Adipocyte (in vitro differentiated cells): Measurements from ENCODE around the gene GALNT16.

Experiments
- DNase-seq: peaks from one replicate; pipeline ENCODE4 v3.0.0-alpha.2; 2015; ENCODE audit warnings: low read depth
- H3K27me3 ChIP-seq: replicated peaks from 2 replicates; pipeline ENCODE4 v1.7.0; 2013; ENCODE audit warnings: mild to moderate bottlenecking, low read length, moderate library complexity; ENCODE audit not compliant: control insufficient read depth, insufficient read depth
- H3K36me3 ChIP-seq: 2 replicates; pipeline ENCODE4 v1.7.0; 2013; ENCODE audit warnings: low read length, mild to moderate bottlenecking, moderate library complexity; ENCODE audit not compliant: control insufficient read depth, insufficient read depth, severe bottlenecking
- H3K4me1 ChIP-seq: 2 replicates; pipeline ENCODE4 v1.7.0; 2013; ENCODE audit warnings: mild to moderate bottlenecking, low read length, moderate library complexity; ENCODE audit not compliant: control insufficient read depth, insufficient read depth
- H3K4me3 ChIP-seq: 2 replicates; pipeline ENCODE4 v1.7.0; 2013; ENCODE audit warnings: mild to moderate bottlenecking, low read length, moderate library complexity
- H3K9ac ChIP-seq: 2 replicates; pipeline ENCODE4 v1.7.0; 2013; ENCODE audit warnings: mild to moderate bottlenecking, low read length, moderate library complexity
- H3K9me3 ChIP-seq: 2 replicates; pipeline ENCODE4 v1.7.0; 2013; ENCODE audit warnings: mild to moderate bottlenecking, low read length, moderate library complexity; ENCODE audit not compliant: control insufficient read depth

Gene GALNT16

GRCh38 chr14:69331206-69331605 is 71.2 kb downstream of the GALNT16 start:
- no peaks in the 10 kb centered on the region for H3K4me1 ChIP-seq
- H3K27me3 ChIP-seq: peaks cover 4% of the 10 kb centered on the region
- H3K4me3 ChIP-seq: no peak overlapping the region
- H3K36me3 ChIP-seq: no peaks in the 10 kb centered on the region
- H3K9me3 ChIP-seq: no peaks in the 10 kb centered on the region
- DNase-seq: no peak
- no peak overlapping the region for H3K9ac ChIP-seq

DNA sequence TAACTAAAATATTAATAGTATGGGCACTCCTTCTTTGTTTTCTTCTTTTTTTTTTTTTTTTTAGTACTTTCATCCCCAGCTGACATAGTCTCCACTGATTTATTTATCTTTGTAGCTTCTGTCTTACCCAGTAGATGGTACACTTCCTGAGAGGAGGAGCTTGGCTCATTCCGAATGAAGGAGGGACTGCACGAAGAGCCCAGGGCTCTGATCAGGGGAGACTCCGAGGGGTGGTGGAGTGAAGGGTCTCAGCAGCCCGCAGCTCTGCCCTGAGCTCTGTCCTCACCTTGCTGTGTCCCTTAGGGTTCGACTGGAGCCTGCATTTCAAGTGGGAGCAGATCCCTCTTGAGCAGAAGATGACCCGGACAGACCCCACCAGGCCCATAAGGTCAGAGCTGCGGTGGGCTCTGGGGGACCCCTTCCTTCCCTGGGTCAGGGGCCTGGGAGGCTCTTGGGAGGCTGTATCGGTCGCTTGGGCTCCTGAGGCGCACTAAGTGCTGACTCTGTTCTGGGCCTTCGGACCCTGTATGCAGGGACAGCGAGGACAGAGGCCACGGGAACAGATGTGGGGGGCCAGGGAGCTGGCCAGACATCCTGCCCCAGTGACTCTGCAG is 72.9 kb downstream of the GALNT16 start:
- DNase-seq: no peak
- Histone ChIP-seq H3K27me3 (peaks cover 4% of the 10 kb centered on the region), H3K9me3 (no peaks in the 10 kb centered on the region), H3K4me3 (no peak overlapping the region), H3K9ac (no peak overlapping the region), H3K4me1 (no peaks in the 10 kb centered on the region), H3K36me3 (no peaks in the 10 kb centered on the region)

DNA sequence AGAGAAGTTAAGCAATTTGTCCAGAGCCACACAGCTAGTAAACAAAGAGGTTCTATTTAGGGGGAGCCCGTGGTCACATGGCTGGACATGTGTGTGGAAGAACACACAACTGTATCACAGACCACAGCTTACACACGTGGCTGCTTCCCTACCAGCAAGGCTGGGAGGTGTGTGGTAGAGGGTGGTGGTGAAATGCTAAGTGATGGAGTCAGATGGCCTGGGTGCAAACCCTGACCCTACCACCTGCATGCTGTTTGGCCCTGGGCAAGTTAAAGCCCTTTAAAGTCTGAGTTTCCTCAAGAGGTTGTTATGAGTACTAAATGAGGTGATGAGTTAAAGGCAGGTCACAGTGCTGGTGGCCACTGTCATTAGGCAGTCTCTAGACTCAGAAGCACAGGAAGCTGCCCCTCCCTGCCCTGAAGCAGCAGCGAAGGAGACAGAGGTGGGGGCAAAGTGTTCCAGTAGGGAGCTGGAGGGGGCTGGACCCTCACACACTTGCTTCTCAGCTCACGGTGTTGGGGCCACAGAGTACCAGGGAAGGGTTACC is 73.9 kb downstream of the GALNT16 start:
- no peaks in the 10 kb centered on the region for H3K4me1 ChIP-seq
- H3K27me3 ChIP-seq: peaks cover 4% of the 10 kb centered on the region
- DNase-seq: no peak
- H3K9ac ChIP-seq: no peak overlapping the region
- no peaks in the 10 kb centered on the region for H3K36me3 ChIP-seq
- no peaks in the 10 kb centered on the region for H3K9me3 ChIP-seq
- no peak overlapping the region for H3K4me3 ChIP-seq

DNA sequence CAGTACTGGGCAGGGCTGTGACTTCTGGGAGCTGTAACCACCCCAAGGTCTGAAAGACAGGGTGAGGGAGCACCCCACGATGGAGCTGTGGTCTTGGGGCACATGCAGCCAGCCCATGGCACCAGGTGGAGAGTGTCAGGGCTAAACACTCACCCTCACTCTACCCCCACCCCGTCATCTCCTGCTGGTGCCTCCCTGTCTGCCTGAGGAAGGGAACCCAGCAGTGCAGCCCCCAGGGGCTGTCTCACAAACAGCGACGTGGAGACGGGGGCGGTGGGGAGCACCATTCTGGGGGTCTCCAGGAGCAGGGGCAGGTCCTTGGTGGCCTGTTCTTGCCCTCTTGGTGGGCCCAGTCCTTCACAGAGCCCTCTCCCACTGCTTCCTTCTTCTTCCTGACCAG is 74.6 kb downstream of the GALNT16 start:
- no peaks in the 10 kb centered on the region for H3K4me1 ChIP-seq
- H3K9ac ChIP-seq: no peak overlapping the region
- DNase-seq: no peak
- peaks cover 4% of the 10 kb centered on the region for H3K27me3 ChIP-seq
- no peaks in the 10 kb centered on the region for H3K9me3 ChIP-seq
- no peak overlapping the region for H3K4me3 ChIP-seq
- H3K36me3 ChIP-seq: no peaks in the 10 kb centered on the region

- DNase-seq: peak; percentile 58
- H3K9ac ChIP-seq: no peak overlapping the region
- no peaks in the 10 kb centered on the region for H3K9me3 ChIP-seq
- no peak overlapping the region for H3K4me3 ChIP-seq
- no peaks in the 10 kb centered on the region for H3K4me1 ChIP-seq
- no peaks in the 10 kb centered on the region for H3K36me3 ChIP-seq
- peaks cover 4% of the 10 kb centered on the region for H3K27me3 ChIP-seq
These were observed 75.4 kb downstream of the GALNT16 start for GRCh38 chr14:69335371-69335771.

- no peaks in the 10 kb centered on the region for H3K9me3 ChIP-seq
- no peaks in the 10 kb centered on the region for H3K36me3 ChIP-seq
- no peaks in the 10 kb centered on the region for H3K4me1 ChIP-seq
- no peak overlapping the region for H3K4me3 ChIP-seq
- H3K27me3 ChIP-seq: peaks cover 4% of the 10 kb centered on the region
- no peak overlapping the region for H3K9ac ChIP-seq
- DNase-seq: no peak
These were observed 78.0 kb downstream of the GALNT16 start for GRCh38 chr14:69337984-69338383.

GRCh38 chr14:69339426-69339825 is 79.5 kb downstream of the GALNT16 start:
- Histone ChIP-seq H3K9me3 (no peaks in the 10 kb centered on the region), H3K9ac (no peak overlapping the region)

DNA sequence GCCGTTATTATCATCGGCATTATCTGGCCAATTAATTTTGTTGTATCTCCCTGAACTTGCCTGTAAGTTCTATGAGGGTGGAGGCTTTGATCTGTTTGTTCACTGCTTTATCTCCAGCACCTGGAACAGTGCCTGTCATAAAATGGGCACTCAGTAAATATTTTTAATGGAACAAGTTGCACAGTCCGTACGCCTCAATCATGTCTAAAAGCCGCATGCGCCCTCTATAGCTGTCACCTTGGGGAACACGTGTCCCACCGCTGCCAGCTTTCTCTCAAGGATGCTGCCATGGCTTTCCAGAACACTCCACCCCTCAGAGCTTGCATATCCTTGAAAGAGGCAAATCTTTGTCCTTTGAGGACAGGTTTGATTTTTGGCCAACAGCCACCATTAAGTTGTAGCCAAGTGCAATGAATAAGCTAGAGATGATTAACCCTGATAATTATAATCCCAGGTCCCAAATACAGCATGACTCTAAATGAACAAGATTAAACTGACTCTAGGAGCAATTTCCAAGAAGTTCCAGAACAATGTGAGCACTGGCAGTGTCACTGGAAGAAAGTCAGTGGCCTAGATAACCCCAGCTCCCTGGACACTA is 83.1 kb downstream of the GALNT16 start:
- Histone ChIP-seq H3K9me3 (no peaks in the 10 kb centered on the region), H3K27me3 (no peaks in the 10 kb centered on the region), H3K36me3 (no peaks in the 10 kb centered on the region), H3K9ac (no peak overlapping the region), H3K4me1 (no peaks in the 10 kb centered on the region), H3K4me3 (no peak overlapping the region)
- DNase-seq: no peak

More at GRCh38 chr14:69339426-69339825, 79.5 kb downstream of the GALNT16 start:
- peaks cover 4% of the 10 kb centered on the region for H3K27me3 ChIP-seq
- no peak overlapping the region for H3K4me3 ChIP-seq
- no peak for DNase-seq
- no peaks in the 10 kb centered on the region for H3K36me3 ChIP-seq
- no peaks in the 10 kb centered on the region for H3K4me1 ChIP-seq

- no peaks in the 10 kb centered on the region for H3K4me1 ChIP-seq
- no peak for DNase-seq
- H3K9me3 ChIP-seq: no peaks in the 10 kb centered on the region
- H3K9ac ChIP-seq: no peak overlapping the region
- H3K4me3 ChIP-seq: no peak overlapping the region
- H3K36me3 ChIP-seq: no peaks in the 10 kb centered on the region
- no peaks in the 10 kb centered on the region for H3K27me3 ChIP-seq
These were observed 84.2 kb downstream of the GALNT16 start for GRCh38 chr14:69344171-69344570.

- no peak overlapping the region for H3K4me3 ChIP-seq
- H3K4me1 ChIP-seq: no peaks in the 10 kb centered on the region
- H3K27me3 ChIP-seq: no peaks in the 10 kb centered on the region
- no peaks in the 10 kb centered on the region for H3K36me3 ChIP-seq
- no peaks in the 10 kb centered on the region for H3K9me3 ChIP-seq
- H3K9ac ChIP-seq: no peak overlapping the region
- no peak for DNase-seq
These were observed 85.4 kb downstream of the GALNT16 start for GRCh38 chr14:69345402-69345801.

- Histone ChIP-seq H3K36me3 (no peaks in the 10 kb centered on the region), H3K4me3 (no peak overlapping the region), H3K9me3 (no peaks in the 10 kb centered on the region), H3K9ac (no peak overlapping the region), H3K27me3 (no peaks in the 10 kb centered on the region), H3K4me1 (no peaks in the 10 kb centered on the region)
- peak; percentile 14 for DNase-seq
These were observed 86.8 kb downstream of the GALNT16 start for GRCh38 chr14:69346710-69347109.
